Gastroesophageal sphincter (tissue), 4 donors: ENCODE results near the gene CLK3. TPM values are rescaled to one million over a fixed set of nuclear protein-coding genes. Genes with fewer than 3 reads are reported as not detected.

Source experiments
- ATAC-seq: fragments of 150-250 bp; one replicate; pipeline ENCODE4 v1.9.1; 2016; ENCODE audit warnings: mild to moderate bottlenecking, moderate library complexity
- H3K27ac ChIP-seq, 4 donors: fragments of 200-600 bp; sonication (generic) in 3 of 4; 1 replicate in 3 of 4; 2 replicates in 1 of 4; pipeline ENCODE4 v1.5.1; 2016 to 2019
- H3K27me3 ChIP-seq: fragments of 200-600 bp; sonication (generic); one replicate; pipeline ENCODE4 v1.5.1; 2019
- H3K36me3 ChIP-seq, 2 donors: fragments of 200-600 bp; sonication (generic); one replicate each; pipeline ENCODE4 v1.5.1; 2019; ENCODE audit warnings: control low read depth in 1 of 2
- H3K4me1 ChIP-seq, 3 donors: fragments of 200-600 bp; sonication (generic); 1 replicate in 2 of 3; 2 replicates in 1 of 3; pipeline ENCODE4 v1.5.1; 2016 to 2019; ENCODE audit warnings: control low read depth in 2 of 3
- H3K4me3 ChIP-seq, 2 donors: fragments of 200-600 bp; sonication (generic); one replicate each; pipeline ENCODE4 v1.5.1; 2019; ENCODE audit warnings: mild to moderate bottlenecking in 1 of 2, moderate library complexity in 1 of 2
- H3K9me3 ChIP-seq, 3 donors: fragments of 200-600 bp; sonication (generic); one replicate each; pipeline ENCODE4 v1.5.1; 2017 to 2019; ENCODE audit warnings: control low read depth in 2 of 3
- EP300 ChIP-seq: sonication (generic); formaldehyde crosslinking; IDR thresholded peaks from one replicate; pipeline ENCODE4 v1.6.1; 2017; ENCODE audit warnings: antibody characterized with exemption, mild to moderate bottlenecking
- POLR2A ChIP-seq, 2 donors: fragments of 450-650 bp; IDR thresholded peaks; one replicate each; pipeline ENCODE4 v1.6.1; 2017; ENCODE audit warnings: antibody characterized with exemption in 2 of 2, mild to moderate bottlenecking in 2 of 2, moderate library complexity in 1 of 2
- POLR2AphosphoS5 ChIP-seq: sonication (generic); formaldehyde crosslinking; IDR thresholded peaks from one replicate; pipeline ENCODE4 v1.6.1; 2017; ENCODE audit warnings: antibody characterized with exemption
- WGBS, 2 donors: methylation state at CpG; one replicate each; pipeline ENCODE4 v1.1.5; 2018; ENCODE audit warnings: low coverage in 1 of 2; 5-methylcytosine and 5-hydroxymethylcytosine counted together
- total RNA-seq, 4 donors: library from RNA; depleted of rRNA; stranded (reverse); fragments of >200 nt; gene quantifications; one replicate each; pipeline ENCODE4 v1.1.0, GENCODE V29; 2016
- TF ChIP-seq, protein P1 (sequence below), 4 experiments: fragments of 200-600 bp in 2 of 4; fragments of 450-650 bp in 2 of 4; sonication (generic) in 1 of 4; IDR thresholded peaks; one replicate each; pipeline ENCODE4 v1.5.1; 2017 to 2019; ENCODE audit warnings: antibody characterized with exemption in 4 of 4, mild to moderate bottlenecking in 2 of 4, moderate library complexity in 2 of 4

The CLK3 gene
- total RNA-seq, 4 donors from 2014 or later = 62.8 to 108 (median 82.5) TPM

DNA sequence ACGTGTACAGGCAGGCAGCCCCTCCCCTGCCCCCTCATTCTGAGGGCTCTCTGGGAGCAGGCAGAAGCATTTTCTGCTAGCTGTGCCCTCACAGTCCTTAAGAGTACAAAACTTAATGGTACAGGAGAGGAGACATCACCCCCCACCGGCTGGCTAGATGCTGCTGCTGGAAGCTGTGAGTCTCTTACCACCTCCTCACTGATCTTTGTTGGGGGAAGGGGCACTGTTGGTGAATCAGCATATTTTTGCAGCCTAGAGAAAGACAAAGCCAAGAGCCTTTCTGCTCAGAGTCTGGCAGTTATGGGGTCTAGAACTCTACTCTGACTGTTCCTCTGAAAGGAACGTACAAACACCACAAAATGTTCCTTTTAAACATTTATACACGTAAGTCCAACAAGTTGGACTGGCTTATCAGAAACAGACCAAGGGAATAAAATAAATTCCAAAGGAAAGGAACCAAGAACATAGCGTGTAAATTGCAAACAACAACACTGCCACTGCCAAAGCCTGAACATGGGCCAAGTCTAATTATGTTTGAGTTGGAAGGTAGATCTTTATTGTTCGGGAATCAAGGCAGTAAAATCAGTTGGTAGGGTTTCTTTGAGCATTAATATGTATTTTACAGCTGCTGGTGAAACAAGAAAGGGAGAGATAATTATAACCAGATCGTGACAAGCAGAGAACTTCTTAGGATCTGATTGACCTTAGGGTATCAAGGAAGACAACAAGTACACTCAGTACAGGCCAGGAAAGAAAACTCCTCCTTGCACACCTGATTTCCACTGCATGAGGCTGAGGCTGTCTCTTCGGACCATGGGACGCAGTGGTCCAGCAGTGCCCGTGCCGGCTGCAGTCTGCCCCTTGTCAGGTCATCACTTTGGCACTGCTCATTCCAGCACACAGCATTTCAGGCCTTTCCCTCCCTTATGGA is 27.4 kb downstream of the CLK3 start:
- 54 to 68% methylated on average over 8 to 10 of the region's 11 CpGs for WGBS, 2 donors
- Histone ChIP-seq H3K27ac (peak overlapping the region in 2 of 4 donors; percentile 1 to 9), H3K4me3 (no peak overlapping the region), H3K36me3 (peaks cover 0 to 62% of the 10 kb centered on the region in 2 donors), H3K27me3 (no peaks in the 10 kb centered on the region), H3K4me1 (peaks cover 0 to 18% (median 0%) of the 10 kb centered on the region in 3 donors), H3K9me3 (no peaks in the 10 kb centered on the region)
- no peak for ATAC-seq
- TF ChIP-seq EP300 (no peak), POLR2AphosphoS5 (no peak), POLR2A (IDR thresholded peaks at IDR 0.05) (no peak)
- TF ChIP-seq, protein P1, sequence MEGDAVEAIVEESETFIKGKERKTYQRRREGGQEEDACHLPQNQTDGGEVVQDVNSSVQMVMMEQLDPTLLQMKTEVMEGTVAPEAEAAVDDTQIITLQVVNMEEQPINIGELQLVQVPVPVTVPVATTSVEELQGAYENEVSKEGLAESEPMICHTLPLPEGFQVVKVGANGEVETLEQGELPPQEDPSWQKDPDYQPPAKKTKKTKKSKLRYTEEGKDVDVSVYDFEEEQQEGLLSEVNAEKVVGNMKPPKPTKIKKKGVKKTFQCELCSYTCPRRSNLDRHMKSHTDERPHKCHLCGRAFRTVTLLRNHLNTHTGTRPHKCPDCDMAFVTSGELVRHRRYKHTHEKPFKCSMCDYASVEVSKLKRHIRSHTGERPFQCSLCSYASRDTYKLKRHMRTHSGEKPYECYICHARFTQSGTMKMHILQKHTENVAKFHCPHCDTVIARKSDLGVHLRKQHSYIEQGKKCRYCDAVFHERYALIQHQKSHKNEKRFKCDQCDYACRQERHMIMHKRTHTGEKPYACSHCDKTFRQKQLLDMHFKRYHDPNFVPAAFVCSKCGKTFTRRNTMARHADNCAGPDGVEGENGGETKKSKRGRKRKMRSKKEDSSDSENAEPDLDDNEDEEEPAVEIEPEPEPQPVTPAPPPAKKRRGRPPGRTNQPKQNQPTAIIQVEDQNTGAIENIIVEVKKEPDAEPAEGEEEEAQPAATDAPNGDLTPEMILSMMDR (IDR thresholded peaks at IDR 0.05) = no peak

DNA sequence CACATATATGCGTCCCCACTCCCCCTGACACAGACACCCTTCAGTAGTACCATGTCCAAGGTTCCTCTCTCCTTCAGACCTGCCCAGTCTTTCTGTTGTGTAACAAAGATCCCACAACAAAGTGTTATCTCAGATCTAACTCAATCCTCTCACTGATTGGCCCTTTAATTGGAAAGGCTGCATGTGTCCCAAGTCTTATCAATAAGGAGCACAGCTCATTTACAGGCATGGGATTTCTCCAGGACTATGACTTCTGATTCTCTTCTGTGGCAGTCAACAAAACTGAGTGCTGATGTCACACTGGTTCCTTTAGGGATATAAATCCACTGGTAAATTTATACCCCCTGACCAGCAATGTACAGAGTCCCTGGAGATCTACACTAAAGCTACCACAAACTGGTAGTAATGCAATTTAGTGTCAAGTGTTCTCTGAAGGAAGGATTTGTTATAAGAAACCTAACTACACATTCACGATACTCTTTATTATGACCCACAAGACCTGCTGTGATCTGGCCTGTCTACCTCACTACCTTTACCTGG is 28.1 kb downstream of the CLK3 start:
- Histone ChIP-seq H3K4me1 (peaks cover 0 to 18% (median 0%) of the 10 kb centered on the region in 3 donors), H3K4me3 (no peak overlapping the region), H3K36me3 (peaks cover 0 to 60% of the 10 kb centered on the region in 2 donors), H3K27ac (peak overlapping the region in 2 of 4 donors; percentile 1 to 9), H3K27me3 (no peaks in the 10 kb centered on the region), H3K9me3 (no peaks in the 10 kb centered on the region)
- WGBS, 2 donors = 88 to 89% methylated on average over 2 of the region's 2 CpGs
- no peak for TF ChIP-seq EP300
- no peak for TF ChIP-seq POLR2A (IDR thresholded peaks at IDR 0.05)
- TF ChIP-seq, protein P1 (IDR thresholded peaks at IDR 0.05) = no peak
- no peak for TF ChIP-seq POLR2AphosphoS5
- ATAC-seq = no peak

DNA sequence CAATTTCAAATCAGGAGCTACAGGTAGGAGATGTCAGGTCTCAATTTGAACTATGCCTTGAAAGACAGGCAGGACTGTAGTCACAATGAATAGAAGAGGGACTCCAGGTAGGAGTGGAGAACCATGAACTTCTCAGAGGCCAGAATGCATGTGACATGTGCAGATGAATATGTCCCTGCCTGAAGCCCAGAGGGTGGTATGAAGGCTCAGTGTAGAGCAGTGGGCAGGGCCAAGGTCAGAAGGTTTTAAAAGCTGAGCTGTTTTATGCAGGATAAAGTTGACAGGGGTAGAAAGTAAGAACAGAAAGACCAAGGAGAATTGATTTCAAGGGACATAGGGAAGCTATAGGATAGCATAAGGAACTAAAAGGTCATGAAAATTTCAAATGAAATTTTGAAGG is 30.8 kb downstream of the CLK3 start:
- no peak for ATAC-seq
- no peak for TF ChIP-seq POLR2A (IDR thresholded peaks at IDR 0.05)
- TF ChIP-seq, protein P1 (IDR thresholded peaks at IDR 0.05) = no peak
- TF ChIP-seq POLR2AphosphoS5 = no peak
- TF ChIP-seq EP300 = no peak
- Histone ChIP-seq H3K4me3 (no peak overlapping the region), H3K36me3 (peaks cover 0 to 42% of the 10 kb centered on the region in 2 donors), H3K4me1 (peaks cover 0 to 32% (median 0%) of the 10 kb centered on the region in 3 donors), H3K27me3 (no peaks in the 10 kb centered on the region), H3K9me3 (no peaks in the 10 kb centered on the region), H3K27ac (no peak overlapping the region)

DNA sequence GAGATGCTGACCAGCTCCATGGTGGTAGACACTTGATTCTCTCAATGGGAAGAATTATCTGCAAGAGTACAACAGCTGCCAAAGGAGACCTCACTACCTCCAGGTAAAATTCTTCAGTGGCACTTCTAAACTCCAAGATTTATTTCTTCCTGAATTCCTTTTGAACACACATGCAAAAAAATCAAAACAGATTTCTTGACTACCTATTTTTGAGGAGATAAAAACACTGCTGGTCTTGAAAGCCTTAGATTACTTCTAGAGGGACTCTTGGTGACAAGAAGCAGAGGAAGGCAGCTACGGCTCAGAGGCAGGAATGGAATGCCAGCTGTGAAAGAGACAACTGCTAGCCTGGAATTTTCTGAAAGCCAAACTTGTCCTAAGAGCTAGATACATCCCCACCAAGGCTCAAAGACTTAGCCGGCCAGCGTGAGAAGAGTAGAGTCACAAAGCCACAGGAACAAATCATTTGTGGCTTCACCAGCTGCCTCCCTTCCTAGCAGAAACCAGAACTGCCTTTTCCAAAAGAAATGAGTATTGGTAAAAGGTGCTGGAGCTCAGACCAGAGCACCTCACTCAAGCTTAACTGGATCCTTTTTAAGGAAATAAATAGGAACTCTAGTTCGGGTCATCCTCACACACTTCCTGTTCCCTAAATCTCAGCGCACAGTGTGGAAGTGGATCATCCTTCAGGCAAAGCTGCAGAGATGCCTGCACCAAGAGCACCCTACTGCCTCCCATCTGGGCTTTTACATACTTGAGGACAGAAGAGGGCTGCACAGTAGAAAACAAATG is 32.6 kb downstream of the CLK3 start:
- Histone ChIP-seq H3K4me1 (peaks cover 0 to 38% (median 2%) of the 10 kb centered on the region in 3 donors), H3K27me3 (no peaks in the 10 kb centered on the region), H3K27ac (no peak overlapping the region), H3K4me3 (no peak overlapping the region), H3K9me3 (no peaks in the 10 kb centered on the region), H3K36me3 (peaks cover 0 to 32% of the 10 kb centered on the region in 2 donors)
- TF ChIP-seq POLR2A (IDR thresholded peaks at IDR 0.05) = no peak
- TF ChIP-seq POLR2AphosphoS5 = no peak
- no peak for TF ChIP-seq EP300
- TF ChIP-seq, protein P1 (IDR thresholded peaks at IDR 0.05) = no peak
- no peak for ATAC-seq
- 76 to 78% methylated on average over 5 of the region's 5 CpGs for WGBS, 2 donors
